Activated naive CD4-positive, alpha-beta T cell treated with Interleukin-2 at 50 U/mL for 16 hours (primary cell): ENCODE measurements around the gene ZBTB16.

ENCODE experiments used
- DNase-seq: peaks from one replicate; pipeline ENCODE4 v3.0.0-alpha.2; 2020

Gene ZBTB16

GRCh38 chr11:114085965-114086793, 26.7 kb downstream of the ZBTB16 start:
- no peak for DNase-seq

- DNase-seq = no peak
These were observed 27.5 kb downstream of the ZBTB16 start for GRCh38 chr11:114087025-114087424.

GRCh38 chr11:114088216-114088615, 28.7 kb downstream of the ZBTB16 start:
- no peak for DNase-seq

GRCh38 chr11:114088836-114089235, 29.3 kb downstream of the ZBTB16 start:
- DNase-seq = no peak

GRCh38 chr11:114089748-114090147, 30.2 kb downstream of the ZBTB16 start:
- no peak for DNase-seq

- no peak for DNase-seq
These were observed 30.9 kb downstream of the ZBTB16 start for GRCh38 chr11:114090225-114090910.

- DNase-seq = no peak
These were observed 31.5 kb downstream of the ZBTB16 start for GRCh38 chr11:114090976-114091375.

GRCh38 chr11:114091516-114092397, 32.2 kb downstream of the ZBTB16 start:
- no peak for DNase-seq

GRCh38 chr11:114092478-114092877, 33.0 kb downstream of the ZBTB16 start:
- no peak for DNase-seq

GRCh38 chr11:114092953-114093352, 33.4 kb downstream of the ZBTB16 start:
- no peak for DNase-seq

- no peak for DNase-seq
These were observed 35.0 kb downstream of the ZBTB16 start for GRCh38 chr11:114094516-114094915.

GRCh38 chr11:114095899-114096298, 36.4 kb downstream of the ZBTB16 start:
- no peak for DNase-seq

GRCh38 chr11:114097832-114098231, 38.3 kb downstream of the ZBTB16 start:
- DNase-seq = no peak

GRCh38 chr11:114098927-114099326, 39.4 kb downstream of the ZBTB16 start:
- no peak for DNase-seq

- DNase-seq = no peak
These were observed 40.1 kb downstream of the ZBTB16 start for GRCh38 chr11:114099392-114100178.

GRCh38 chr11:114102993-114103896, 43.7 kb downstream of the ZBTB16 start:
- DNase-seq = no peak

GRCh38 chr11:114105611-114106010, 46.1 kb downstream of the ZBTB16 start:
- DNase-seq = no peak

- no peak for DNase-seq
These were observed 46.5 kb downstream of the ZBTB16 start for GRCh38 chr11:114106047-114106446.

GRCh38 chr11:114106986-114107385, 47.5 kb downstream of the ZBTB16 start:
- DNase-seq = no peak

- no peak for DNase-seq
These were observed 49.1 kb downstream of the ZBTB16 start for GRCh38 chr11:114108501-114109205.
